GM04504 (cell line): Measurements from ENCODE around the gene GPN1.
A peak's percentile ranks its signal among the peaks of the same experiment; 100 is the strongest.
"Not testable (repeated sequence)": the region's sequence is repeated elsewhere in the genome, so short reads cannot be mapped to it uniquely, and the experiment has no call there.

Experiments
- DNase-seq: peaks from one replicate; pipeline ENCODE4 v3.0.0-alpha.2; 2012; ENCODE audit warnings: low read depth

Gene GPN1

DNA sequence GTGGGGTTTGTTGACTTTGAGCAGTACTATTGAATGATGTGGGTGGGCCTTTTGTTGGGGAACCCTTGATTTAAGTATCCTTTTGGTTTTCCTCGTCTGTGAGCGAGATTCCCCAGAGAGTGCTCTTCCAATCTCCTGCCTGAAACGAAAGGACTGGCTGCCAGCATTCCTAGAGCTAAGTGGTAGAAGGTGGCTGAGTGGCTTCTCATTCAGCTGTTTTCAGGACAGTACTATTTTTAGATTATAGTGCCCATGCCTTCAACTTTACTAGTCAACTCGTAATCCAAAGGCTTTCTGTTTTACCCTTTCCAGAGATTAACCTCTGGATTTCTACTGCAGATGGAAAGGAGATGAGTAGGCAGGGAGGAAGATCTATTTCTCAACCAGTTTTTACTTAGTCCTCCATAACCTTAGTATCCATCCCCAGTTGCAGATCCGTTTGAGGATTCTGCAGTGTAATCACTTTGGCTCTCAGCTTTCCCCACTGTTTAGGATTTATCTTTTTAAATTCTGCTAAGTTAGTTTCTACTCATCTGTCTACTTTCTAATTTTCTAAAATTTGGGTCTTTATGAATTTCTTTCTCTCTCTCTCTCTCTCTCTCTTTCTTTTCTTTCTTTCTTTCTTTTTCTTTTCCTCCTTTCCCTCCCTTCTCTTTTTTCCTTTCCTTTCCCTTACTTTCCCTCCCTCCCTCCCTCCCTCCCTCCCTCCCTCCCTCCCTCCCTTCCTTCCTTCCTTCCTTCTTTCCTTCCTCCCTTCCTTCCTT lies 44.1 kb downstream of the GPN1 start:
- DNase-seq, result no peak

DNA sequence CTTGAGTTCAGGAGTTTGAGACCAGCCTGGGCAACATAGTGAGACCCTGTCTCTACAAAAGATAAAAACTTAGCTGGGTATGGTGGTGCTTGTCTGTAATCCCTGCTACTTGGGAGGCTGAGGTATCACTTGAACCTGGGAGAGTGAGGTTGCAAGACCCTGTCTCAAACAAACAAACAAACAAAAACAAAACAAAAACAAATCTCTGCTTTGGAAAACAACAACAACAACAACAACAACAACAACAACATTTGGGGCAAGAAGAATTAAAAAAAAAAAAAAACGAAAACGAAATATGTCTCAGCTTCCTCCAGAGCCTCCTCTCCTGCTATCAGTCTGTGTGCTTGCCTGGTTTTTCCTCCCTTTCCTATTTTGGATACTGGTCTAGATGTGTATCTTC lies 51.7 kb downstream of the GPN1 start:
- no peak for DNase-seq

GRCh38 chr2:27681841-27682240 lies 53.0 kb downstream of the GPN1 start:
- no peak for DNase-seq

DNA sequence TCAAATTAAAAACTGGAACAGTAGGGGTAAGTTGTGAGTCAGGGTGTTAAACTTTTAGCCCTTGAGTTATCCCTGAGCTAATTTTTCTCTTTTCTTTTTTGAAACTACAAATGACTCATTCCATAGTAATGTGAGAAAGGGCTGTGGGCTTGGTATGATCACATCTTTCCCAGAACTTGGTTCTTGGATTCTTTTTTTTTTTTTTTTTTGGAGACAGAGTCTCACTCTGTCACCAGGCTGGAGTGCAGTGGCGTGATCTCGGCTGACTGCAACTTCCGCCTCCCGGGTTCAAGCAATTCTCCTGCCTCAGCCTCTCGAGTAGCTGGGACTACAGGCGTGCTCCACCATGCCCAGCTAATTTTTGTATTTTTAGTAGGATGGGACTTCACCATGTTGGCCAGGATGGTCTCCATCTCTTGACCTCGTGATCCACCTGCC lies 53.5 kb downstream of the GPN1 start:
- peak; percentile 81 for DNase-seq

DNA sequence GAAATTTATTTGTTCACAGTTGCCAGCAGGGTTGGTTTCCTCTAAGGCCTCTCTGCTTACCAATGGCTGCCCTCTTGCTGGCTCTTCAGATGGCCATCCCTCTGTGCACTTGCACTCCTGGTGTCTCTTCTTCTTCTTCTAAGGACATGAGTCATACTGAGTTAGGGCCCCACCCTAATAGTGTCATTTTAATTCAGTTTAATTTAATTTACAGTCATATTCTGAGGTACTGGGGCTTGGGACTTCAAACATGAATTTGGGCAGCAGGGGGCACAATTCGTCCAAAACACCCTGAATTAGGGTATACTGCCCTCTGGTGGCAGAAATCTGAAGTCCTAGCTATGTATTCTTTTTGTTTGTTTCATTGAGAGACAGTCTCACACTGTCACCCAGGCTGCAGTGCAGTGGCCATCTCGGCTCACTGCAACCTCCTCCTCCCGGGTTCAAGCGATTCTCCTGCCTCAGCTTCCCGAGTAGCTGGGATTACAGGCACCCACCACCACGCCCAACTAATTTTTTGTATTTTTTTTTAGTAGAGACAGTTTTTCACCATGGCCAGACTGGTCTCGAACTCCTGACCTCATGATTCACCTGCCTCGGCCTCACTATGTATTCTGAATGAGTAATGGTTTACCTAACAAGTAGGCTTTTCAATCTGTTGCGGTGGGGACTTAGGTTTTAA lies 54.7 kb downstream of the GPN1 start:
- DNase-seq, result peak; percentile 75

- not testable (repeated sequence) for DNase-seq
These were observed 56.2 kb downstream of the GPN1 start for GRCh38 chr2:27685006-27685405.

DNA sequence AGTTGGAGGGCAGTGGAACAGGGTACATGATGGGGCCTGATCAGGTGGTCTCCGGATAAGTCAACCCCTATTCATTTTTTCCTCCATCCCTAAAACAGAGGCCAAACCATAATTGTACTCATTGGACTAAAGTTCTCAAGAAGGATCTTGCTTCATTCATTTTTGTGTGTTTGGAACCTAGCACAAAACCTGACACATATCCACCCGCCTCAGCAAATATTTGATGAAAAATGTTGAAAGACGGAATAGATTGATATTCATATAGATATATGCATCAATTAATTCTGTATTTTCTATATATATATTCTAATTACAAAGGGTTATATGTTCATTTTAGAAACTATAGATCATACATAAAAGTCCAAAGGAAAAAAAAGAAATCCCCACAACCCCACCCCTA lies 56.7 kb downstream of the GPN1 start:
- no peak for DNase-seq

GRCh38 chr2:27687232-27687631 lies 58.4 kb downstream of the GPN1 start:
- no peak for DNase-seq

- DNase-seq, result no peak
These were observed 60.6 kb downstream of the GPN1 start for GRCh38 chr2:27689424-27689823.

DNA sequence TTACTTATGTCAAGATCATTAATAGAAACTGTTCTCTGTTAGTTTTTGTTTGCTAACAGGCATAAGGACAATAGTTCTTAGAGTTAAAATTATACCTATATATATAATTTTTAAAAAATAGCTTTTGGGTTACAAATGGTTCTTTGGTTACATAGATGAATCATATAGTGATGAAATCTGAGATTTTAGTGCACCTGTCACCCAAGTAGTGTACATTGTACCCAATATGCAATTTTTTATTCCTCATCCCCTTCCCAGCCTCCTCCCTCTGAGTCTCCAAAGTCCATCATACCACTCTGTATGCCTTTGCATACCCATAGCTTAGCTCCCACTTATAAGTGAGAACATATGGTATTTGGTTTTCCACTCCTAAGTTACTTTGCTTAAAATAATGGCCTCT lies 61.2 kb downstream of the GPN1 start:
- no peak for DNase-seq

DNA sequence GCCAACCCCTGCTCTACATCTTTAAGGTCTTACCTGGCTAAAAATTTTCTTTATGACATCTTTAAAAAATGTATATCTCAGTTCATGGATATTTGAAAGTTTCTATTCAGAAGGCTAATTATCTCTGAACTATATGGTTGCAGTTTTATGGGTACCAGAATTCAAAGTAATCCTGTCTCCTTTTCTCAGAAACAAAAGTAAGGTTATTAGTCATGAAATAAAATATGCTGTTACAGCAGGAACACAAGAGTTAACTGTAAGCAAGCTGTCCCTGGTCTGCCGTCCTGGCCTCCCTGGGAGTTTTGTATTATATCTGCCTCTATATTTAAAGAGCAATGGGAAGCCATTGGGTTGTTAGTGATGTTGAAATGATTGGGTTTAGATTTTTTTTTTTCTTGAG lies 68.8 kb downstream of the GPN1 start:
- DNase-seq, result no peak
